A549 (cell line): ENCODE data around the gene MRTFB. TPM values are rescaled to one million over a fixed set of nuclear protein-coding genes. Genes with fewer than 3 reads are reported as not detected.

Source experiments
- ATAC-seq, 2 experiments: fragments of 200-7000 bp in 1 of 2; fragments of >200 bp in 1 of 2; cut with Nextera tagmentation in 1 of 2; cut with Tn5 transposase in 1 of 2; 3 replicates each; pipeline versions ENCODE4 v1.8.0 to v1.9.1; 2018 to 2020; ENCODE audit warnings: mild to moderate bottlenecking in 1 of 2, moderate library complexity in 1 of 2
- CTCF ChIA-PET: fragments of 300-600 bp; sonication (Branson Sonifier 250); formaldehyde crosslinking; extraction: SDS; loops from one replicate; lab custom pipeline; 2021; ENCODE audit warnings: antibody characterized with exemption, inconsistent platforms; lab: Yijun Ruan, JAX
- POLR2A ChIA-PET: fragments of 350-600 bp; formaldehyde crosslinking; extraction: SDS; loops from one replicate; lab custom pipeline; 2021; ENCODE audit warnings: antibody characterized with exemption, inconsistent platforms; lab: Yijun Ruan, JAX
- DNase-seq, 2 experiments: peaks; one replicate each; pipeline versions ENCODE4 v3.0.0 to v3.0.0-alpha.2; 2011 to 2016; ENCODE audit warnings: low read depth in 1 of 2, low spot score in 1 of 2
- FAIRE-seq: peaks from 2 replicates; lab custom pipeline; 2011; peaks lifted over from hg19 to GRCh38; lab: Jason Lieb, UNC
- H3K27ac ChIP-seq, 2 experiments: fragments of >200 bp; sonication (Bioruptor Twin); formaldehyde crosslinking; 3 replicates each; pipeline ENCODE4 v1.5.1; 2016 to 2017
- H3K4me1 ChIP-seq: fragments of >200 bp; sonication (Bioruptor Twin); formaldehyde crosslinking; 3 replicates; pipeline ENCODE4 v1.6.1; 2016
- H3K4me2 ChIP-seq: fragments of >200 bp; sonication (Bioruptor Twin); formaldehyde crosslinking; 3 replicates; pipeline ENCODE4 v1.6.1; 2016
- H3K4me3 ChIP-seq: fragments of >200 bp; sonication (Bioruptor Twin); formaldehyde crosslinking; 3 replicates; pipeline ENCODE4 v1.5.1; 2016
- H3K9me3 ChIP-seq: fragments of >200 bp; sonication (Bioruptor Twin); formaldehyde crosslinking; 3 replicates; pipeline ENCODE4 v1.6.1; 2016
- BCL3 ChIP-seq: fragments of >200 bp; sonication (Bioruptor Twin); formaldehyde crosslinking; IDR thresholded peaks from 3 replicates; pipeline ENCODE4 v1.6.1; 2016
- CBX2 ChIP-seq: fragments of 200-600 bp; sonication (generic); IDR thresholded peaks from 2 replicates; pipeline ENCODE4 v1.6.1; 2016; ENCODE audit warnings: low read depth, mild to moderate bottlenecking, borderline replicate concordance
- CHD2 ChIP-seq: fragments of 150-350 bp; IDR thresholded peaks from 2 replicates; pipeline ENCODE4 v1.6.1; 2014; ENCODE audit warnings: low read length; ENCODE audit not compliant: partially characterized antibody
- ESRRA ChIP-seq: fragments of 150-350 bp; IDR thresholded peaks from 2 replicates; pipeline ENCODE4 v1.6.1; 2014; ENCODE audit warnings: mild to moderate bottlenecking, low read length, borderline replicate concordance
- GATA3 ChIP-seq: IDR thresholded peaks from 2 replicates; pipeline ENCODE4 v1.6.1; 2012; ENCODE audit warnings: borderline replicate concordance
- HOXA7 ChIP-seq: fragments of 250-450 bp; sonication (Bioruptor Pico); IDR thresholded peaks from 2 replicates; pipeline ENCODE4 v1.5.0; 2020; ENCODE audit warnings: mild to moderate bottlenecking, moderate library complexity
- HOXB5 ChIP-seq: fragments of 250-450 bp; sonication (Bioruptor Pico); IDR thresholded peaks from 2 replicates; pipeline ENCODE4 v1.5.0; 2020; ENCODE audit warnings: mild to moderate bottlenecking, moderate library complexity
- KDM5A ChIP-seq: fragments of 200-600 bp; sonication (generic); IDR thresholded peaks from 2 replicates; pipeline ENCODE4 v1.6.1; 2016; ENCODE audit warnings: antibody characterized with exemption, mild to moderate bottlenecking
- NR3C1 ChIP-seq: fragments of >200 bp; sonication (Bioruptor Twin); formaldehyde crosslinking; IDR thresholded peaks from 3 replicates; pipeline ENCODE4 v1.6.1; 2017
- POLR2A ChIP-seq: IDR thresholded peaks from 2 replicates; pipeline ENCODE4 v1.6.1; 2012; ENCODE audit warnings: mild to moderate bottlenecking, low read length
- RAD21 ChIP-seq, 2 experiments: fragments of >200 bp in 1 of 2; sonication (Bioruptor Twin) in 1 of 2; formaldehyde crosslinking in 1 of 2; IDR thresholded peaks in 1 of 2; conservative IDR thresholded peaks in 1 of 2; 2 replicates in 1 of 2; 3 replicates in 1 of 2; pipeline ENCODE4 v1.6.1; 2012 to 2018; ENCODE audit warnings: inconsistent platforms in 1 of 2
- RARB ChIP-seq: fragments of 250-450 bp; sonication (Bioruptor Pico); IDR thresholded peaks from 2 replicates; pipeline ENCODE4 v1.8.0; 2021; ENCODE audit warnings: mild to moderate bottlenecking, moderate library complexity
- RFX5 ChIP-seq: fragments of 450-650 bp; IDR thresholded peaks from 2 replicates; pipeline ENCODE4 v1.7.1; 2014; ENCODE audit warnings: antibody characterized with exemption, mild to moderate bottlenecking, moderate library complexity
- TP53 ChIP-seq: fragments of 250-450 bp; sonication (Bioruptor Pico); IDR thresholded peaks from 2 replicates; pipeline ENCODE4 v1.5.0; 2021; ENCODE audit warnings: mild to moderate bottlenecking, moderate library complexity
- ZC3H11A ChIP-seq: fragments of 450-650 bp; IDR thresholded peaks from 2 replicates; pipeline ENCODE4 v1.6.1; 2014; ENCODE audit warnings: antibody characterized with exemption, mild to moderate bottlenecking
- ZSCAN20 ChIP-seq: fragments of 250-450 bp; sonication (Bioruptor Pico); IDR thresholded peaks from 2 replicates; pipeline ENCODE4 v1.8.0; 2022; ENCODE audit warnings: mild to moderate bottlenecking, moderate library complexity
- WGBS: methylation state at CpG from one replicate; pipeline ENCODE4 v1.1.6; 2017; ENCODE audit errors: missing lambda C conversion rate; 5-methylcytosine and 5-hydroxymethylcytosine counted together
- polyA plus RNA-seq, 4 experiments: library from polyadenylated mRNA; depleted of rRNA in 3 of 4; stranded (reverse); fragments of >200 nt; fragmentation: RNase III in 1 of 4; extraction: RNeasy Plus Mini Kit Qiagen cat#74134 plus additional on column Dnase treatment in 1 of 4; gene quantifications; 2 replicates in 3 of 4; 3 replicates in 1 of 4; pipeline ENCODE4 v1.2.3, GENCODE V29; 2011 to 2017
- TF ChIP-seq, protein P1 (sequence below): fragments of 250-450 bp; sonication (Bioruptor Pico); IDR thresholded peaks from 2 replicates; pipeline ENCODE4 v1.5.0; 2020; ENCODE audit warnings: low read depth, mild to moderate bottlenecking, moderate library complexity
- TF ChIP-seq, protein P2 (sequence below): IDR thresholded peaks from 2 replicates; pipeline ENCODE4 v1.6.1; 2012; ENCODE audit warnings: low read depth, borderline replicate concordance
- TF ChIP-seq, protein P3 (sequence below): fragments of 250-450 bp; sonication (Bioruptor Pico); IDR thresholded peaks from 2 replicates; pipeline ENCODE4 v1.5.0; 2021; ENCODE audit warnings: mild to moderate bottlenecking, moderate library complexity, borderline replicate concordance
- TF ChIP-seq, protein P4 (sequence below): fragments of >200 bp; sonication (Bioruptor Twin); formaldehyde crosslinking; IDR thresholded peaks from 3 replicates; pipeline ENCODE4 v1.5.1; 2016

The MRTFB gene
- polyA plus RNA-seq, 2 of the 4 experiments (the other 2 are of a cell fraction): 13.7 to 24.2 TPM

DNA sequence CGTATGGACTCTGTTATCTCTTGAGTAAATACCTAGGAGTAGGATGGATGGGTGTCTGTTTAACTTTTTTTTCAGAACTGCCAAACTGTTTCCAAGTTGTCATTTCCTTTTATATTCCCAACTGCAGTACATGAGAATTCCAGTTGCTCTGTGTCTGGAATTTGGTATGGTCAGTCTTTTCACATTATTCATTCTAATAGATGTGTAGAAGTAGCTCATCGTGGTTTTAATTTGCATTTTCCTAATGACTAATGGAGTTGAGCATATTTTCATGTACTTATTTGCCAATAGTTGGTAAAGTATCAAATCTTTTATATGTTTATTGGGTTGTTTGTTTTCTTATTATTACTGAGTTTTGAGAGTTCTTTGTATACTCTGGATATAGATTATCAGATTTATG is 27.0 kb downstream of the MRTFB start:
- Histone ChIP-seq H3K27ac (no peak overlapping the region), H3K9me3 (peaks cover 4% of the 10 kb centered on the region; the same call in 2 of the 3 replicates), H3K4me3 (no peak overlapping the region), H3K4me2 (no peak overlapping the region)
- ATAC-seq (no peak), DNase-seq (no peak)
- 78% methylated on average over 2 of the region's 2 CpGs for WGBS
- CTCF ChIA-PET: interaction anchor here (1.0 to 1.4 kb wide), 3 partner anchors 10 to 175 kb away, joined by 3 read pairs; no protein-coding TSS in a partner anchor
- POLR2A ChIA-PET: no interaction called here
- TF ChIP-seq, protein P1, sequence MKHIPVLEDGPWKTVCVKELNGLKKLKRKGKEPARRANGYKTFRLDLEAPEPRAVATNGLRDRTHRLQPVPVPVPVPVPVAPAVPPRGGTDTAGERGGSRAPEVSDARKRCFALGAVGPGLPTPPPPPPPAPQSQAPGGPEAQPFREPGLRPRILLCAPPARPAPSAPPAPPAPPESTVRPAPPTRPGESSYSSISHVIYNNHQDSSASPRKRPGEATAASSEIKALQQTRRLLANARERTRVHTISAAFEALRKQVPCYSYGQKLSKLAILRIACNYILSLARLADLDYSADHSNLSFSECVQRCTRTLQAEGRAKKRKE: no peak
- TF ChIP-seq RARB (no peak), GATA3 (no peak)
- TF ChIP-seq, protein P2, sequence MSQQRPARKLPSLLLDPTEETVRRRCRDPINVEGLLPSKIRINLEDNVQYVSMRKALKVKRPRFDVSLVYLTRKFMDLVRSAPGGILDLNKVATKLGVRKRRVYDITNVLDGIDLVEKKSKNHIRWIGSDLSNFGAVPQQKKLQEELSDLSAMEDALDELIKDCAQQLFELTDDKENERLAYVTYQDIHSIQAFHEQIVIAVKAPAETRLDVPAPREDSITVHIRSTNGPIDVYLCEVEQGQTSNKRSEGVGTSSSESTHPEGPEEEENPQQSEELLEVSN: no peak
- TF ChIP-seq, all 56 proteins: peak for 0
- no peak for FAIRE-seq
- H3K4me1 ChIP-seq: peaks cover 11% of the 10 kb centered on the region; the same call in 2 of the 3 replicates

- WGBS: 50% methylated on average over 2 of the region's 2 CpGs
- peaks cover 4% of the 10 kb centered on the region; the same call in 2 of the 3 replicates for H3K9me3 ChIP-seq
- no peak overlapping the region for H3K27ac ChIP-seq
- ChIA-PET POLR2A (no interaction called here), CTCF (interaction anchor here (0.6 kb wide), 1 partner anchor 481 kb away, joined by 3 read pairs; no protein-coding TSS in a partner anchor)
- H3K4me2 ChIP-seq: no peak overlapping the region
- TF ChIP-seq HOXA7 (CRISPR knock-in tag): no peak
- peaks cover 30% of the 10 kb centered on the region for H3K4me1 ChIP-seq
- ATAC-seq (no peak), FAIRE-seq (no peak), DNase-seq (no peak)
- H3K4me3 ChIP-seq: no peak overlapping the region
Observed at GRCh38 chr16:14100825-14101224, 29.7 kb downstream of the MRTFB start.

- ATAC-seq: no peak
- peaks cover 35% of the 10 kb centered on the region for H3K4me1 ChIP-seq
- POLR2A ChIA-PET: no interaction called here
Observed at GRCh38 chr16:14101415-14101814, 30.3 kb downstream of the MRTFB start.

More at GRCh38 chr16:14101415-14101814, 30.3 kb downstream of the MRTFB start:
- FAIRE-seq: no peak
- Histone ChIP-seq H3K9me3 (peaks cover 4% of the 10 kb centered on the region; the same call in 2 of the 3 replicates), H3K4me3 (no peak overlapping the region)
- CTCF ChIA-PET: interaction anchor here (2.1 kb wide), 1 partner anchor 178 kb away, joined by 6 read pairs; no protein-coding TSS in a partner anchor
- TF ChIP-seq BCL3: no peak
- TF ChIP-seq CBX2: no peak
- TF ChIP-seq KDM5A: no peak
- TF ChIP-seq, protein P3, sequence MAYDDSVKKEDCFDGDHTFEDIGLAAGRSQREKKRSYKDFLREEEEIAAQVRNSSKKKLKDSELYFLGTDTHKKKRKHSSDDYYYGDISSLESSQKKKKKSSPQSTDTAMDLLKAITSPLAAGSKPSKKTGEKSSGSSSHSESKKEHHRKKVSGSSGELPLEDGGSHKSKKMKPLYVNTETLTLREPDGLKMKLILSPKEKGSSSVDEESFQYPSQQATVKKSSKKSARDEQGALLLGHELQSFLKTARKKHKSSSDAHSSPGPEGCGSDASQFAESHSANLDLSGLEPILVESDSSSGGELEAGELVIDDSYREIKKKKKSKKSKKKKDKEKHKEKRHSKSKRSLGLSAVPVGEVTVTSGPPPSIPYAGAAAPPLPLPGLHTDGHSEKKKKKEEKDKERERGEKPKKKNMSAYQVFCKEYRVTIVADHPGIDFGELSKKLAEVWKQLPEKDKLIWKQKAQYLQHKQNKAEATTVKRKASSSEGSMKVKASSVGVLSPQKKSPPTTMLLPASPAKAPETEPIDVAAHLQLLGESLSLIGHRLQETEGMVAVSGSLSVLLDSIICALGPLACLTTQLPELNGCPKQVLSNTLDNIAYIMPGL (CRISPR knock-in tag): no peak
- TF ChIP-seq NR3C1: no peak
- no peak for TF ChIP-seq RFX5
- no peak for TF ChIP-seq ESRRA
- TF ChIP-seq TP53 (CRISPR knock-in tag): no peak
- TF ChIP-seq CHD2: no peak
- no peak for TF ChIP-seq RARB
- no peak for TF ChIP-seq ZC3H11A
- TF ChIP-seq HOXA7 (CRISPR knock-in tag): no peak
- TF ChIP-seq RAD21 (conservative IDR thresholded peaks at IDR 0.05 in 1 of 2, IDR thresholded peaks at IDR 0.05 in 1 of 2): no peak
- TF ChIP-seq, protein P4, sequence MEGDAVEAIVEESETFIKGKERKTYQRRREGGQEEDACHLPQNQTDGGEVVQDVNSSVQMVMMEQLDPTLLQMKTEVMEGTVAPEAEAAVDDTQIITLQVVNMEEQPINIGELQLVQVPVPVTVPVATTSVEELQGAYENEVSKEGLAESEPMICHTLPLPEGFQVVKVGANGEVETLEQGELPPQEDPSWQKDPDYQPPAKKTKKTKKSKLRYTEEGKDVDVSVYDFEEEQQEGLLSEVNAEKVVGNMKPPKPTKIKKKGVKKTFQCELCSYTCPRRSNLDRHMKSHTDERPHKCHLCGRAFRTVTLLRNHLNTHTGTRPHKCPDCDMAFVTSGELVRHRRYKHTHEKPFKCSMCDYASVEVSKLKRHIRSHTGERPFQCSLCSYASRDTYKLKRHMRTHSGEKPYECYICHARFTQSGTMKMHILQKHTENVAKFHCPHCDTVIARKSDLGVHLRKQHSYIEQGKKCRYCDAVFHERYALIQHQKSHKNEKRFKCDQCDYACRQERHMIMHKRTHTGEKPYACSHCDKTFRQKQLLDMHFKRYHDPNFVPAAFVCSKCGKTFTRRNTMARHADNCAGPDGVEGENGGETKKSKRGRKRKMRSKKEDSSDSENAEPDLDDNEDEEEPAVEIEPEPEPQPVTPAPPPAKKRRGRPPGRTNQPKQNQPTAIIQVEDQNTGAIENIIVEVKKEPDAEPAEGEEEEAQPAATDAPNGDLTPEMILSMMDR: no peak
- no peak for TF ChIP-seq ZSCAN20 (CRISPR knock-in tag)
- TF ChIP-seq HOXB5 (CRISPR knock-in tag): no peak
- no peak for TF ChIP-seq POLR2A
- TF ChIP-seq, all 56 proteins: peak for 0
- DNase-seq: no peak
- H3K27ac ChIP-seq: no peak overlapping the region
- no peak overlapping the region for H3K4me2 ChIP-seq
